HG03039 (cell line): ENCODE results near the gene ABHD18.
"Not testable (repeated sequence)": the region's sequence is repeated elsewhere in the genome, so short reads cannot be mapped to it uniquely, and the experiment has no call there.

Source experiments
- ATAC-seq: cut with Tn5 transposase; IDR thresholded peaks from one replicate; pipeline ENCODE4 v1.9.1; 2021; ENCODE audit warnings: mild to moderate bottlenecking, moderate library complexity; ENCODE audit not compliant: unreplicated experiment

ABHD18 gene

DNA sequence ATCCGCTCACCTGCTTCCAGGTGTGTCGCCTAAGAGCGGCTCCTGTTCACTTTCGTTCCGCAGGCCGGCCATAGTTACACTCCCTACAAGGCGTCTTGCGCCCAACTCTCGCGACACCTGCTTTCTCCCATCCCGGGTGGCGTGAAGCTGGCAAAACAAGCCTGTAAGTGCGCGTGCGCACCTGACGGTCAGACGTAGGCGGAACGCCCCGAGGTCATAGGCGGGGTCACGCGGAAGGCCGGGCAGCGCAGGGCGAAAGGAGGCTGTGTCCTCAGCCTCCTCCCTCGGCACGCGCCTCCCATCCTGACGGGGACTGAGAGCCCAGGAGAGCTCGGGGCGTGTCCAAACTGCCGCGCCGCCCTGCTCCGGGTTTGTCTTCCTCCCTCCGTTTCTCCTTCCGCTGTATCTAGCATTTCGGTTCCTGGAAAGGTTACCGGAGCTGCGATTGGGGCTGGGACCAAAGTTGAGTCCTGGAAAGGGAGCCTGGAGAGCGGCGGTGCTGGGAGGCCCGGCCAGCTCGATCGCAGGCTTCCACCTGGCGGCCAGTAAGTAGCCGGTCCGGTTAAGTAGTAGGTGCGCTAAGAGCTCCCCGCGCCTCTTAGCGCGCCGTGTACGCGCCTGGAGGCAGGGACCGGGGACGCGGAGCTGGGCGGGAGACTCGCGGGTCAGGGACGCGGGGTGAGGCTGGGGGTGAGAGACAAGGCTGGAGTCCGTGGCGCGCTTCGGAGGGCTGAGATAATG is at the start of gene ABHD18, which contains the start of gene MFSD8:
TSS of gene ABHD18 (plus strand) at position 345 of the 741 bp plus-strand sequence. CDS start 17,550 bp downstream, outside the sequence.
TSS of gene MFSD8 (minus strand) at position 112 of the 741 bp plus-strand sequence. CDS start at position 72, 40 bp downstream.
- peak; percentile 95 for ATAC-seq

DNA sequence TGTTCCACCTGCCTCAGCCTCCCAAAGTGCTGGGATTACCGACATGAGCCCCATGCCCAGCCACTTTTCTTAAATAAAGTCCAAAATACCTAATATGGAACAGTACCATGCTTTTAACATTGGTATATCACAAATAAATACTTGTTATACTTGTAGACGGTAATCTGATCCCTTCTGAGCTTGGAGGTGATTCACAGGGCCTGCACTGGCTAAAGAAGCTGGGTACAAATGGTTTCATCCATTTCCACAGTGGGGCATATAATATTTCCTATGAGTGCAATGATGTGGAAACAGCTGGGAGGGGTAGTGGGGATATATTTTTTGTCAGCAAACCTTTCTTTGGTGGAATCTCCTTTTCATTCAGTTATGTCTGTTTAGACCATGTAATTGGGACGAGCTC is 48.7 kb upstream of the ABHD18 start:
- ATAC-seq: no peak

DNA sequence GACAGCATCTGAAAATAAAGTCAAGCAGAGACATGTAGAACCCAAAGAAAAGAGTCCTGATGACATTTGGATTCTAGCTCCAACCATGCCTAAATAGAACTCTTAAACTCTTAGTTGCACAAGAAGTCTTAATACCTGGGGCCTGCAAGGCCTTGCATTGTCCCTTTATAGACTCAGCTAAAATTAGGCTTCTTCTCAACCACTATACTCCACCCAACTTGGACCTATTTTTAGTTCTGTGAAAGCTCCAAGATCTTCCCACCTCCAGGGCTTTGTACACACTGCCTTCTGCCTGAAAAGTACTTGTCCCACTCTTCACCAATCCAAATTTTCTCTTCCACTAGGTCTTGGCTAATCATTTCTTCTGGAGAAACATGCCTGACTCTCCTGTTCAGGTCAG is 48.1 kb upstream of the ABHD18 start:
- ATAC-seq: no peak

DNA sequence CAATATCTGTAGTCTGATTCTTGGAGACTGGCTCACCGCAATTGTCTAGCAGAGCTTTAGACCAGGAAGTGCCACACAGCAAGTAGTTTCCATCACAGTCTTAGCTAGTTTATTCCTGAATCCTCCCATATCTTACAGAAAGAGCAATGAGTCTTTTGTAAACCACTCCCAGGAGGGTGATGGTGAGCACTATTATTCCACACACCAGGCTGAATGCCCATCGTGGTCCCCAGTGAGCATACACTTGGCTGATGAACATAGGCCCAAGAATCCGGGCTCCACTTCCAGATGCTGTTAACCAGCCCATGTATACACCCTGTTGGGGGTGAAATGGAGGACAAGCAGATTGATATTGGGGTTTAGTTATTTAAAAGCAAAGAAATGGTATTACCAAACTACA is 44.7 kb upstream of the ABHD18 start:
- ATAC-seq: no peak

DNA sequence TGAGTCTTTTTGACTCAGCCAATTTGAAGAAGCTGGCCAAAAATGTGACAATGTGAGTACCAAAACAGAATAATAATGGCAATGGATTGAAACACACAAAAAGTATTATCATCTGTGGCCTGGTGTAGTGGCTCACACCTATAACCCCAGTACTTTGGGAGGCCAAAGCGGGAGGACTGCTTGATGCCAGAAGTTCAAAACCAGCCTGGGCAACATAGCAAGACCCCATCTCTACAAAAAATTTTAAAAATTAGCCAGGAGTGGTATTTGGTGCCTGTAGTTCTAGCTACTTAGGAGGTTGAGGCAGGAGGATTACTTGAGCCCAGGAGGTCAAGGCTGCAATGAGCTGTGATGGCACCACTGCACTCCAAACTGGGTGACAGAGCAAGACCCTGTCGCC is 43.0 kb upstream of the ABHD18 start:
- no peak for ATAC-seq

DNA sequence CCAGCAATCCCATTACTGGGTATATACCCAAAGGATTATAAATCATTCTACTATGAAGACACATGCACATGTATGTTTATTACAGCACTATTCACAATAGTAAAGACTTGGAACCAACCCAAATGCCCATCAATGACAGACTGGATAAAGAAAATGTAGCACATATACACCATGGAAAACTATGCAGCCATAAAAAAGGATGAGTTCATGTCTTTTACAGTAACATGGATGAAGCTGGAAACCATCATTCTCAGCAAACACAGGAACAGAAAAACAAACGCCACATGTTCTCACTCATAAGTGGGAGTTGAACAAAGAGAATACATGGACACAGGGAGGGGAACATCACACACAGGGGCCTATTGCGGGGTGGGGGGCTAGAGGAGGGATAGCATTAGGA is 39.5 kb upstream of the ABHD18 start:
- not testable (repeated sequence) for ATAC-seq

DNA sequence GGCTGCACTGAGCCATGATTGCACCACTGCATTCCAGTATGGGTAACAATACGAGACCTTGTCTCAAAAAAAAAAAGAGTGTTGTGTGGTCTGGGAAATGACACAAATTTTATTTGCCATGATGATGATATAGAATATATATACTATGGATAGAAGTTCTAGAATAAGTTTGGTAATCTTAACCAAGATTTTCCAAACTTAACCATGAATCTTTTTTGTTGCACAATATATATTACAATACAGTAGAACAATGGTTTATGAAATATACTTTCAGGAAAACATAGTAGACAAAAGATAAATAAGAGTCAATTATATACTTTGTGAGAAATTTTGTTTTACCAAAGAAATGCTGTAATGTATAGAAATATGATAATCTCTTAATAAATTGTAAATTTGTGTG is 35.0 kb upstream of the ABHD18 start:
- ATAC-seq: no peak

DNA sequence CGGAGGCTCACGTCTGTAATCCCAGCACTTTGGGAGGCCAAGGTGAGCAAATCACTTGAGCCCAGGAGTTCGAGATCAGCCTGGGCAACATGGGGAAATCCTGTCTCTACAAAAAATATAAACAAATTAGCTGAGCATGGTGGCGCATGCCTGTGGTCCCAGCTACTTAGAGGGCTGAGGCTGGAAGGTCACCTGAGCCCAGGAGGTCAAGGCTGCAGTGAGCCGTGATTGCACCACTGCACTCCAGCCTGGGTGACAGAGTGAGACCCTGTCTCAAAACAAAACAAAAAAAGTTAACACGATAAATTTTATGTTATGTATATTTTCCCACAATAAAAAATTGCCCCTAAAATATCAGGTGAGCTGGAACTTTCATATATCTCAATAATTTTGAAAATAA is 33.4 kb upstream of the ABHD18 start:
- ATAC-seq: not testable (repeated sequence)

DNA sequence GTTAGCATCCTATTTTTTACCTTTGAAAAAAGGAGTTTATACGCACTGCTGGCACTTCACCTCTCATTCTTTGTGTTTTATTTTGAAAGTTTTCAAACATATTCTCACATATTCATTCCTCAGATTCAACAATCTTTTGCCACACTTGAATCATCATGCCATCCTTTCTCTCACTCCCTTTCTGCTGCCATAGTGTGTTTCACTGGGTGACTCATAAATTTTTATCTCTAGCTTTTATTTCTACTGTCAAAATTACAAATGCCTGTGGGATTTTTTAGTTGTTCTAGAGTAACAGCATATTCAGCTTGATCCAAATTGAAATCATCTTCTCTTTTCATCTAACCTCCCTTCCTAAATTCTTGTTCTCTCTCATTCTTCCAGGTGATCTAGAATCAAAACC is 28.2 kb upstream of the ABHD18 start:
- ATAC-seq: no peak

DNA sequence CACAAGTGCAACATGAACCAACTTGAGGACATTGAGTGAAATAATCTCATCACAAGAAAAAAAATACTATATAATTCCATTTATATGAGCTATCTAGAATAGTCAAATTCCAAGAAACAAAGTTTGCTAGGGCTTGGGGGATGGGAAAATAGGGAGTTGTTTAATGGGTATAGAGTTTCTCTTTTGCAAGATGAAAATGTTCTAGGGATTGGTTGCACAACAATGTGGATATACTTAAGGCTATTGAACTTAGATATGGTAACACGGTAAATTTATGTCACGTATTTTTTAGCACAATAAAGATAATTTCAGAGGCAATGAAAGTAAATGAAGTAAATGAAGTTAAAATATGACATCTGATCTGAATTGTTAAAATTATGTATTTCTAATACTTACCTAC is 8.1 kb upstream of the ABHD18 start:
- ATAC-seq: no peak

DNA sequence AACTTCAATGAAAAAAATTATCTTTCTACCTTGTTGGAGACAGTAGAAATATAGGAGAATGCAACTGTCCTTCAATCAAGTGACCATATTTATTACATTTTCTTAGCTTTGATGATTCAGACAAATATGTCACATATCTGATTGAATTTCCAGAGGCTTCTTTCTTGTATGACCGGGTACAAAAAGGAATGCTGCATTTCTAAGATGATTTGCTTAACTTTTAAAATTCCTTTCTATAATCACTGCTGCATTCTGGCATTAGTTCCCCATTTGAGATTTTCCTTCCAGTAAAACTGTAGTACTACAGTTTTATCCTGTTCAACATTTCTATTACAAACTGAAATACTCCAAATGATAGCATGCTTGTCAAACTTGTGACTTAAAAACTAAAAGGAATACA is 5.4 kb upstream of the ABHD18 start:
- ATAC-seq: no peak

DNA sequence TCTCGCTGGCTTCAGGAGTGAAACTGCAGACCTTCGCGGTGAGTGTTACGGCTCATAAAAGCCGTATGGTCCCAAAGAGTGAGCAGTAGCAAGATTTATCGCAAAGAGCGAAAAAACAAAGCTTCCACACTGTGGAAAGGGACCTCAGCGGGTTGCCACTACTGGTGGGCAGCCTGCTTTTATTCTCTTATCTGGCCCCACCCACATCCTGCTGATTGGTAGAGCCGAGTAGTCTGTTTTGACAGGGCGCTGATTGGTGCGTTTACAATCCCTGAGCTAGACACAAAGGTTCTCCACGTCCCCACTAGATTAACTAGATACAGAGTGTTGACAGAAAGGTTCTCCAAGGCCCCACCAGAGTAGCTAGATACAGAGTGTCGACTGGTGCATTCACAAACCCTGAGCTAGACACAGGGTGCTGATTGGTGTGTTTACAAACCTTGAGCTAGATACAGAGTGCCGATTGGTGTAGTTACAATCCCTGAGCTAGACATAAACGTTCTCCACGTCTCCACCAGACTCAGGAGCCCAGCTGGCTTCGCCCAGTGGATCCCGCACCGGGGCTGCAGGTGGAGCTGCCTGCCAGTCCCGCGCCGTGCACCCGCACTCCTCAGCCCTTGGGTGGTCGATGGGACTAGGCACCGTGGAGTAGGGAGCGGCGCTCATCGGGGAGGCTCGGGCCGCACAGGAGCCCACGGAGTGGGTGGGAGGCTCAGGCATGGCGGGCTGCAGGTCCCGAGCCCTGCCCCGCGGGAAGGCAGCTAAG is 1.4 kb upstream of the ABHD18 start:
- not testable (repeated sequence) for ATAC-seq

DNA sequence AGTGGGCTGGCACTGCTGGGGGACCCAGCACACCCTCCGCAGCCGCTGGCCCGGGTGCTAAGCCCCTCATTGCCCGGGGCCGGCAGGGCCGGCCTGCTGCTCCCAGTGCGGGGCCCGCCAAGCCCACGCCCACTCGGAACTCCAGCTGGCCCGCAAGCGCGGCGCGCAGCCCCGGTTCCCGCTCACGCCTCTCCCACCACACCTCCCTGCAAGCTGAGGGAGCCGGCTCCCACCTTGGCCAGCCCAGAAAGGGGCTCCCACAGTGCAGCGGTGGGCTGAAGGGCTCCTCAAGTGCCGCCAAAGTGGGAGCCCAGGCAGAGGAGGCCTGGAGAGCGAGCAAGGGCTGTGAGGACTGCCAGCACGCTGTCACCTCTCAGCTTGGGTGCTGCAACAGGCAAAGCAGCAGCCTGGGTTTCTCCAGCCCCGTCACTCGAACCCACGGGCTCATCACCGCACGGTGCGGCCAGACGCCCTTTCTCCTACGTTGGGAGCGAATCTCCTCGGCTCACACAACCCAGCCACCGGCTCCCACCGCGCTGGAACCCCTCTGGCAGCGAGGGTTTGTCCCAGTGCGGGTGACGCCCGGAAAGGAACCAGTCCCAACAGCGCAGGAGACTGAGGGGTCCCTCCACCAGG is 662 bp upstream of the ABHD18 start:
- peak; percentile 14 for ATAC-seq

DNA sequence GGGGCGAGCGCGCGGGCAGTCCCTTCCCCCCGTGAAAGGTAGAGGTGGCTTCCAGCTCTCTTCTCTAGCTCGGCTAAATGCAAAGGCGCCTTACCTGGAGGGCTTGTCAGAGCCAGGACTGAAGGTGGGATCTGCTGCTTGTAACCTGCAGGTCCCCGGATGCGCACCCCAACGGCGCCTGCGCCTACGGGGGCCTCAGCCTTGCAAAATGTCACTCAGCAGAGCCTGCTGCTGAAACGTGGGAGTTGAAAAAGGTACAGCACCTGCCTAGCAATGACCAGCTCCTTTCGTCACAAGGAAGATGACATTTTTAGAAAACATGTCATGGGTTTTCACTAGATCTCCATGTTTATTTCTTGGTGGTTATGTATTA is 583 bp downstream of the ABHD18 start:
- peak; percentile 26 for ATAC-seq

DNA sequence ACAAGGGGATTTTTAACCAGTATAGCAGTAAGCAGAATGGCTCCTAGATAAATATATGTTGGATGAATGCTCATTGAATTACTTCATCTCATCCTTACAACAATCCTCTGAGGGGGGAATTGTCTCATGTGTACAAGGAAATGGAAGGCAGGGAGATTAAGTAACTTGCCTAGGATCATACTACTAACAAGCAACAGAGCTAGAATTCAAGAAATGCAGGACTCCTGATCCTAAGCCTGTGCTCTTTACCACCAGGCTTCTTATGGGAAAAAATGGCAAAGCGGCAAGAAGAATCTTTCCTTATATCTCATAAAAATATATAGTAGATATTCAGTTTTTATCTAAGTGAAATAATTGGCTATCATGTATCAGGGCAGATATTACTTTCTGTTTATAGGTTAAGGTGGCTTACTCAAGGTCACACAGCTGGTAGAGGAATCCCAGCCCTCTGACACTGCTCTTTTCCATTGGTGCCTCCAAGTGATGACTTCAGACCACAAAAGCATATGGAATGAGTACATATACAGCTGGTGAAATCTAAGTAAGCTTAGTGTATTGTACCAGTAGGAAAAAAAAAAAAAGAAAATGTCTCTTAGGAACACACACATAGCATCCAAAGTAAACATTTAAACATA is 2.1 kb downstream of the ABHD18 start:
- no peak for ATAC-seq

DNA sequence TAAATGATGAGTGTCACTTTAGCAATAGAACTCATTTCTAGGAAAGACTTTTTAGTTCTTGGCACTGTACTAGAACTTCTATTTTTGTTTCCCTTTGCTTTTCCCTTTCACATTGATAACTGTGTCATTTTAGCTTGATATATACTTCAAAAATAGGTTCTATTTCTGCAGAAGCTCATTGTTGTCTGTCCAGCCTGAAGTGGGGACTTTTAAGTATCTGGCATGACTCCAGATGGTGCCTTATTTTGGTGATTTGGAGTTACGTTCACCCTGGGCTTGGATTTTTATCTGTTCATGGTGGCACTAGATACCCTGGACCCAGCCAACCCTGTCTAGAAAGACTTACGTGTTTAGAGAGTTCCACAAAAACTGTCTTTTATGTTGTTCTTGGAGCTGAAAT is 3.4 kb downstream of the ABHD18 start:
- no peak for ATAC-seq

DNA sequence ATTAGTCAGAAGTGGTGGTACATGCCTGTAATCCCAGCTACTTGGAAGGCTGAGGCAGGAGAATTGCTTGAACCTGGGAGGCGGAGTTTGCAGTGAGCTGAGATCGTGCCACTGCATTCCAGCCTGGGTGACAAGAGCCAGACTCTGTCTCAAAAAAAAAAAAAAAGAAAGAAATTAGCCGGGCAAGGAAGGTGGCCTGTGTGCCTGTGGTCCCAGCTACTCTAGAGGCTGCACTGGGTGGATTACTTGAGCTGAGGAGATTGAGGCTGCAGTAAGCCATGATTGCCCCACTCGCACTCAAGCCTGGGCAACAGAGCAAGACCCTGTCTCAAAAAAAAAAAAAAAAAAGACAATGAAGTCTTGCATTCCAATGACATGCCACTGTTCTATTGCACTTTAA is 5.7 kb downstream of the ABHD18 start:
- ATAC-seq: not testable (repeated sequence)

DNA sequence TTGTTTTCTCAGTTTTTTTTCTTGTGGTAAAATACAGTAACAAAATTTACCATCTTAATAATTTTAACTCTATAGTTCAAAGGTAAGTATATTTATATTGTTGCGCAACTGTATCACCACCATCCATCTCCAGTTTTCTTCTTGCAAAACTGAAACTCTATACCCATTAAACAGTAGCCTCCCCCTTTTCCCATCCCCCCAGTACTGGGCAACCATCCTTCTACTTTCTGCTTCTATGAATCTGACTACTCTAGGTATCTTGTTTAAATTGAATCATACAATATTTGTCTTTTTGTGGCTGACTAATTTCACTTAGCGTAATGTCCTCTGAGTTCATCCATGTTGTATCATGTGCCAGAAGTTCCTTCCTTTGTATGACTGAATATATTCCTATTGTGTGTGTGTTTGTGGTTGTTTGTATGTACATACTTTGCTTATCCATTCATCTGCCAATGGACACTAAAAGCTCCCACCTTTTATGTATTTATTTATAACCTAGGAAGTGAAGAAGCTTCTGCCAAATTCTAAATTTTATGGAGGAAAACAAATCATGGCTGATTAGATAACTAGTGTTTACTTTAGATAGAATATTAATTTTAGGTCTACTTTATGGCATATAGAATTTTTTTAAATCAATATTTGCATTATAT is 10.0 kb downstream of the ABHD18 start:
- ATAC-seq: no peak

DNA sequence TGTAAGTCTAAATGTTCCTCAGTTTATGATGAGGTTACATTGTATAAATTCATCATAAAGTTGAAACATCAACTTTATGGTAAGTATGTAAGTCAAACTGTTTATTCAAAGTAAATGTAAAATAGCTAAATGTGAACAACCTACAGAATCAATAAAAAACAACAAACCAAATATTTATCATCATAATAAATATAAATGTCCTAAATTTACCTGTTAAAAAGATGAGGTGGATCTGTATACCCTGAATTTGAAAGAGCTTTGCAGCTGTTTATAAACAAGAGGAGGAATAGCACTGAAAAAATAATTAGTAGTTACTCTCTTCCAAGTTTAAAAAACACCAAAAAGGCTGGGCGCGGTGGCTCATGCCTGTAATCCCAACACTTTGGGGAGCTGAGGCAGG is 13.7 kb downstream of the ABHD18 start:
- no peak for ATAC-seq

DNA sequence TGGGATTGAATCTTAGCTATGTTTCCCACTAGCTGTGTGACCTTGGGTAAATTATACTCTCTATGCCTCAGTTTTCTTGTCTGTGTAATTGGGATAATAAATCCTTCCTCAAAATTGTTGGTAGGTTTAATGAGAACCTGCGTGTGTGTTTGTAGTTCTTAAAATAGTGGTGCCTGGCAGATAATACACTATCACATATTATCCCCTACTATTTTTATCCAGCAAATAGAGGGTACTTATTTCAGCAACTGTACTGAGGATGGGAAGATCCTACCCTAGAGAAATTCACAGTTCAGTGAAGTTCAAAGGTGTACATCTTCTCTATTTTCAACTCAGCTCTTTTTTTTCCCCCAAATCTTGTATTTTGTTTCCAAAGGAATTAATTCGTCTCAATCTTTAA is 17.2 kb downstream of the ABHD18 start:
- ATAC-seq: no peak

DNA sequence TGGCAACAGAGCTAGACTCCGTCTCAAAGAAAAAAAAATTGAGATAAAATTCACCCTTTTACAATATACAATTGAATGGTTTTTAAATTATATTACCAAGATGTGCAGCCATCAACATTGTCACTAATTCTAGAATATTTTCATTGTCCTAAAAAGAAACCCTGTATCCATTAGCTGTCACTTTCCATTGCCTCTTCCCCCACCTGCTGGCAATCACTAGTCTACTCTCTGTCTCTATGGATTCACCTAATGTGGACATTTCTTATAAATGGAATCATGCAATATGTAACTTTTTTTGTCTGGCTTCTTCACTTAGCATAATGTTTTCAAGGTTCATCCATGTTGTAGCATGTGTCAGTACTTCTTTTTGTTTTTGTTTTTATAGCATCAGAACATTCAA is 20.8 kb downstream of the ABHD18 start:
- no peak for ATAC-seq
